Liver (tissue), 9 donors: ENCODE results near the gene EML1. TPM values are rescaled to one million over a fixed set of nuclear protein-coding genes. Genes with fewer than 3 reads are reported as not detected.

ENCODE experiments used
- DNase-seq: peaks from one replicate; pipeline ENCODE4 v3.0.0-alpha.2; 2017; ENCODE audit warnings: low spot score
- H3K27ac ChIP-seq, 2 donors: one replicate each; pipeline ENCODE4 v1.7.0; 2013; ENCODE audit warnings: inconsistent platforms in 2 of 2, low read length in 2 of 2, control low read depth in 1 of 2, low read depth in 1 of 2, mild to moderate bottlenecking in 1 of 2
- H3K27me3 ChIP-seq, 4 donors: one replicate each; pipeline versions ENCODE4 v1.6.1 to v1.7.0; 2013; ENCODE audit warnings: low read length in 3 of 4, inconsistent platforms in 1 of 4, mild to moderate bottlenecking in 1 of 4, moderate library complexity in 1 of 4; ENCODE audit not compliant: control insufficient read depth in 4 of 4, insufficient read depth in 4 of 4
- H3K36me3 ChIP-seq, 4 donors: one replicate each; pipeline versions ENCODE4 v1.6.1 to v1.7.0; 2013; ENCODE audit warnings: low read length in 3 of 4, mild to moderate bottlenecking in 3 of 4, low read depth in 1 of 4, moderate library complexity in 1 of 4; ENCODE audit not compliant: control insufficient read depth in 4 of 4, insufficient read depth in 3 of 4
- H3K4me1 ChIP-seq, 4 donors: one replicate each; pipeline versions ENCODE4 v1.6.1 to v1.7.0; 2013; ENCODE audit warnings: low read length in 3 of 4, mild to moderate bottlenecking in 3 of 4, moderate library complexity in 1 of 4; ENCODE audit not compliant: control insufficient read depth in 4 of 4, insufficient read depth in 4 of 4
- H3K4me3 ChIP-seq, 3 donors: one replicate each; pipeline versions ENCODE4 v1.6.1 to v1.7.0; 2013; ENCODE audit warnings: low read length in 3 of 3, control low read depth in 1 of 3, low read depth in 1 of 3, mild to moderate bottlenecking in 1 of 3
- H3K9ac ChIP-seq, 2 donors: one replicate each; pipeline ENCODE4 v1.7.0; 2013; ENCODE audit warnings: low read length in 2 of 2, mild to moderate bottlenecking in 2 of 2, moderate library complexity in 2 of 2, control low read depth in 1 of 2, low read depth in 1 of 2
- H3K9me3 ChIP-seq, 4 donors: one replicate each; pipeline versions ENCODE4 v1.6.1 to v1.7.0; 2013; ENCODE audit warnings: low read length in 3 of 4; ENCODE audit not compliant: control insufficient read depth in 4 of 4
- CTCF ChIP-seq: fragments of 150-350 bp; IDR thresholded peaks from 2 replicates; pipeline ENCODE4 v1.5.1; 2017; ENCODE audit warnings: improper control_type of control experiment, low read depth, low read length; ENCODE audit not compliant: missing input control
- EGR1 ChIP-seq, 2 donors: IDR thresholded peaks; 2 replicates each; pipeline ENCODE4 v1.6.1; 2016 to 2018; ENCODE audit warnings: antibody characterized with exemption in 2 of 2, low read depth in 2 of 2
- FOXA1 ChIP-seq: IDR thresholded peaks from 2 replicates; pipeline ENCODE4 v1.6.1; 2016; ENCODE audit warnings: antibody characterized with exemption
- FOXA2 ChIP-seq: IDR thresholded peaks from 2 replicates; pipeline ENCODE4 v1.6.1; 2016; ENCODE audit warnings: antibody characterized with exemption
- GABPA ChIP-seq, 2 donors: IDR thresholded peaks in 1 of 2; conservative IDR thresholded peaks in 1 of 2; 2 replicates each; pipeline ENCODE4 v1.6.1; 2016; ENCODE audit warnings: antibody characterized with exemption in 2 of 2, mild to moderate bottlenecking in 1 of 2, moderate library complexity in 1 of 2
- HNF4A ChIP-seq, 2 donors: conservative IDR thresholded peaks; 2 replicates each; pipeline ENCODE4 v1.6.1; 2016; ENCODE audit warnings: antibody characterized with exemption in 2 of 2, mild to moderate bottlenecking in 2 of 2
- HNF4G ChIP-seq: IDR thresholded peaks from 2 replicates; pipeline ENCODE4 v1.6.1; 2016; ENCODE audit warnings: antibody characterized with exemption
- JUND ChIP-seq, 2 donors: IDR thresholded peaks; 2 replicates each; pipeline ENCODE4 v1.6.1; 2016; ENCODE audit warnings: antibody characterized with exemption in 2 of 2
- NR2F2 ChIP-seq: IDR thresholded peaks from 2 replicates; pipeline ENCODE4 v1.6.1; 2016; ENCODE audit warnings: antibody characterized with exemption
- RAD21 ChIP-seq, 2 donors: IDR thresholded peaks; 2 replicates each; pipeline ENCODE4 v1.6.1; 2016; ENCODE audit warnings: antibody characterized with exemption in 2 of 2, mild to moderate bottlenecking in 2 of 2
- RXRA ChIP-seq, 2 donors: IDR thresholded peaks; 2 replicates each; pipeline ENCODE4 v1.6.1; 2017 to 2018; ENCODE audit warnings: antibody characterized with exemption in 2 of 2, mild to moderate bottlenecking in 1 of 2
- SP1 ChIP-seq: IDR thresholded peaks from 2 replicates; pipeline ENCODE4 v1.6.1; 2018; ENCODE audit warnings: antibody characterized with exemption, mild to moderate bottlenecking
- TAF1 ChIP-seq: conservative IDR thresholded peaks from 2 replicates; pipeline ENCODE4 v1.6.1; 2016; ENCODE audit warnings: antibody characterized with exemption, mild to moderate bottlenecking
- YY1 ChIP-seq: IDR thresholded peaks from 2 replicates; pipeline ENCODE4 v1.6.1; 2016; ENCODE audit warnings: antibody characterized with exemption, mild to moderate bottlenecking
- ZBTB33 ChIP-seq: IDR thresholded peaks from 2 replicates; pipeline ENCODE4 v1.6.1; 2016; ENCODE audit warnings: antibody characterized with exemption
- WGBS: extraction: QIAGEN DNeasy Blood & Tissue Kit; methylation state at CpG from one replicate; pipeline ENCODE4 v1.1.7; 2013; 5-methylcytosine and 5-hydroxymethylcytosine counted together
- polyA plus RNA-seq, 2 donors: library from polyadenylated mRNA; stranded (reverse) in 1 of 2; unstranded in 1 of 2; fragments of 200-250 nt in 1 of 2; fragments of >200 nt in 1 of 2; fragmentation: Nextera tagmentation in 1 of 2; extraction: Ambion mirVana in 1 of 2; gene quantifications; one replicate each; pipeline versions ENCODE4 v1.2.1 to v1.2.3, GENCODE V29; 2013 to 2015
- total RNA-seq, 2 donors: library from RNA; depleted of rRNA; stranded (reverse); fragments of >200 nt; gene quantifications; one replicate each; pipeline ENCODE4 v1.2.3, GENCODE V29; 2014
- TF ChIP-seq, protein P1 (sequence below): IDR thresholded peaks from 2 replicates; pipeline ENCODE4 v1.6.1; 2016; ENCODE audit warnings: antibody characterized with exemption
- TF ChIP-seq, protein P2 (sequence below): IDR thresholded peaks from 2 replicates; pipeline ENCODE4 v1.6.1; 2016; ENCODE audit warnings: antibody characterized with exemption, mild to moderate bottlenecking
- donor health status: healthy.
- donor health status: healthy.
- donor health status: healthy.
- donor health status: healthy.
- donor health status: healthy.

Gene EML1
- total and polyA plus RNA-seq, 4 donors: 2.7 to 14.6 (median 4.6) TPM

- 89% methylated on average over 14 of the region's 14 CpGs for WGBS
- H3K36me3 ChIP-seq: no peaks in the 10 kb centered on the region
- TF ChIP-seq TAF1: no peak
- no peak for TF ChIP-seq YY1
- no peak for TF ChIP-seq RXRA (IDR thresholded peaks at IDR 0.05)
- TF ChIP-seq HNF4A (conservative IDR thresholded peaks at IDR 0.05): no peak
- no peak for TF ChIP-seq GABPA (IDR thresholded peaks at IDR 0.05 in 1 of 2, conservative IDR thresholded peaks at IDR 0.05 in 1 of 2)
- no peak for TF ChIP-seq CTCF
- no peak for TF ChIP-seq HNF4G
- TF ChIP-seq NR2F2: no peak
- no peak for TF ChIP-seq JUND (IDR thresholded peaks at IDR 0.05)
- TF ChIP-seq FOXA2: no peak
- TF ChIP-seq, protein P1, sequence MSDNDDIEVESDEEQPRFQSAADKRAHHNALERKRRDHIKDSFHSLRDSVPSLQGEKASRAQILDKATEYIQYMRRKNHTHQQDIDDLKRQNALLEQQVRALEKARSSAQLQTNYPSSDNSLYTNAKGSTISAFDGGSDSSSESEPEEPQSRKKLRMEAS: no peak
- no peak for TF ChIP-seq RAD21 (IDR thresholded peaks at IDR 0.05)
- TF ChIP-seq, protein P2, sequence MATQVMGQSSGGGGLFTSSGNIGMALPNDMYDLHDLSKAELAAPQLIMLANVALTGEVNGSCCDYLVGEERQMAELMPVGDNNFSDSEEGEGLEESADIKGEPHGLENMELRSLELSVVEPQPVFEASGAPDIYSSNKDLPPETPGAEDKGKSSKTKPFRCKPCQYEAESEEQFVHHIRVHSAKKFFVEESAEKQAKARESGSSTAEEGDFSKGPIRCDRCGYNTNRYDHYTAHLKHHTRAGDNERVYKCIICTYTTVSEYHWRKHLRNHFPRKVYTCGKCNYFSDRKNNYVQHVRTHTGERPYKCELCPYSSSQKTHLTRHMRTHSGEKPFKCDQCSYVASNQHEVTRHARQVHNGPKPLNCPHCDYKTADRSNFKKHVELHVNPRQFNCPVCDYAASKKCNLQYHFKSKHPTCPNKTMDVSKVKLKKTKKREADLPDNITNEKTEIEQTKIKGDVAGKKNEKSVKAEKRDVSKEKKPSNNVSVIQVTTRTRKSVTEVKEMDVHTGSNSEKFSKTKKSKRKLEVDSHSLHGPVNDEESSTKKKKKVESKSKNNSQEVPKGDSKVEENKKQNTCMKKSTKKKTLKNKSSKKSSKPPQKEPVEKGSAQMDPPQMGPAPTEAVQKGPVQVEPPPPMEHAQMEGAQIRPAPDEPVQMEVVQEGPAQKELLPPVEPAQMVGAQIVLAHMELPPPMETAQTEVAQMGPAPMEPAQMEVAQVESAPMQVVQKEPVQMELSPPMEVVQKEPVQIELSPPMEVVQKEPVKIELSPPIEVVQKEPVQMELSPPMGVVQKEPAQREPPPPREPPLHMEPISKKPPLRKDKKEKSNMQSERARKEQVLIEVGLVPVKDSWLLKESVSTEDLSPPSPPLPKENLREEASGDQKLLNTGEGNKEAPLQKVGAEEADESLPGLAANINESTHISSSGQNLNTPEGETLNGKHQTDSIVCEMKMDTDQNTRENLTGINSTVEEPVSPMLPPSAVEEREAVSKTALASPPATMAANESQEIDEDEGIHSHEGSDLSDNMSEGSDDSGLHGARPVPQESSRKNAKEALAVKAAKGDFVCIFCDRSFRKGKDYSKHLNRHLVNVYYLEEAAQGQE: no peak
- H3K27ac ChIP-seq: no peak overlapping the region
- H3K4me1 ChIP-seq: peaks cover 6 to 12% (median 11%) of the 10 kb centered on the region in 4 donors
- H3K27me3 ChIP-seq: no peaks in the 10 kb centered on the region
- H3K9ac ChIP-seq: no peak overlapping the region
- H3K4me3 ChIP-seq: no peak overlapping the region
- peaks cover 0 to 2% (median 0%) of the 10 kb centered on the region in 4 donors for H3K9me3 ChIP-seq
- DNase-seq: no peak
These were observed 11.2 kb upstream of the EML1 start for GRCh38 chr14:99781853-99782610.

DNA sequence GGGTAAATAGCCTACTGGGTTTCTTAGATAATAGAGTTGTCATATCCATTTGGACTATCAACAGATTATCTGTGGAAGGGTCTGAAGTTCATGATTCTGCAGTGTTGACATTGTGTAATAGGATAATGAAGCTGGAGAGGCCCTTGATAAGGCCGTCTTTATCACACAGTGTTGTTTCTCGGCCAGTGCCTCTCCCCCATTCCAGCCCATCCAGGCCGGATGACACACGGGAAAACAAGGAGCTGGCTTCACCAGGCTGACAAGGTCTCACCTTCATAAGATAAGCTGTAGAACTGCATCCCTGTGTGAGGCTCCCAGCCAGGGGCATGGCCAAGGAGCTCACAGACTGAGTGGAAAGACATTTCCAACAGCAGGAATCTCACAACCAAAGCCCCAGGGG lies 8.7 kb upstream of the EML1 start:
- no peak for DNase-seq
- WGBS: 25% methylated on average over 4 of the region's 4 CpGs
- Histone ChIP-seq H3K4me3 (no peak overlapping the region), H3K27ac (no peak overlapping the region), H3K9ac (no peak overlapping the region), H3K36me3 (no peaks in the 10 kb centered on the region), H3K9me3 (peaks cover 0 to 2% (median 0%) of the 10 kb centered on the region in 4 donors), H3K4me1 (peaks cover 6 to 12% (median 11%) of the 10 kb centered on the region in 4 donors), H3K27me3 (no peaks in the 10 kb centered on the region)
- TF ChIP-seq GABPA (IDR thresholded peaks at IDR 0.05 in 1 of 2, conservative IDR thresholded peaks at IDR 0.05 in 1 of 2) (no peak), FOXA2 (peak; percentile 95), YY1 (peak; percentile 69), RAD21 (IDR thresholded peaks at IDR 0.05) (peak; percentile 27 to 34), ZBTB33 (peak; percentile 45), JUND (IDR thresholded peaks at IDR 0.05) (peak; percentile 24 to 75), FOXA1 (peak; percentile 78), HNF4G (peak; percentile 84), SP1 (peak; percentile 88), RXRA (IDR thresholded peaks at IDR 0.05) (peak; percentile 69 to 88), EGR1 (IDR thresholded peaks at IDR 0.05; ENCODE audit: low read depth in 2 of 2) (no peak)
- TF ChIP-seq, protein P2: peak; percentile 68
- TF ChIP-seq, protein P1: peak; percentile 60
